Skeletal muscle cell (primary cell): ENCODE results near the gene PSME1.
"Not testable (repeated sequence)": the region's sequence is repeated elsewhere in the genome, so short reads cannot be mapped to it uniquely, and the experiment has no call there.

Experiments used
- DNase-seq: peaks from one replicate; pipeline ENCODE4 v3.0.0-alpha.2; 2010; ENCODE audit warnings: low read depth
- H3K4me3 ChIP-seq: 2 replicates; pipeline ENCODE4 v1.5.1; 2011; ENCODE audit warnings: low read depth, mild to moderate bottlenecking, control low read depth, low read length, moderate library complexity

Gene PSME1

GRCh38 chr14:24102357-24103048 lies 33.5 kb upstream of the PSME1 start:
- DNase-seq: no peak
- H3K4me3 ChIP-seq: no peak overlapping the region

- DNase-seq: no peak
- no peak overlapping the region for H3K4me3 ChIP-seq
Observed at GRCh38 chr14:24103451-24103850, 32.5 kb upstream of the PSME1 start.

GRCh38 chr14:24105609-24106239 lies 30.3 kb upstream of the PSME1 start:
- DNase-seq, H3K4me3 ChIP-seq: not testable (repeated sequence)

GRCh38 chr14:24106672-24107271 lies 29.2 kb upstream of the PSME1 start:
- no peak for DNase-seq
- H3K4me3 ChIP-seq: no peak overlapping the region

- DNase-seq: no peak
- H3K4me3 ChIP-seq: no peak overlapping the region
Observed at GRCh38 chr14:24108336-24108874, 27.6 kb upstream of the PSME1 start.

- H3K4me3 ChIP-seq: no peak overlapping the region
- DNase-seq: no peak
Observed at GRCh38 chr14:24110060-24110459, 25.9 kb upstream of the PSME1 start.

GRCh38 chr14:24110523-24110922 lies 25.5 kb upstream of the PSME1 start:
- H3K4me3 ChIP-seq: no peak overlapping the region
- DNase-seq: no peak

GRCh38 chr14:24113379-24113800 lies 22.6 kb upstream of the PSME1 start:
- DNase-seq: no peak
- peak overlapping the region; percentile 82 for H3K4me3 ChIP-seq

- DNase-seq: peak; percentile 63
Observed at GRCh38 chr14:24113801-24114531, 22.0 kb upstream of the PSME1 start.

GRCh38 chr14:24114532-24115421 lies 21.2 kb upstream of the PSME1 start, which contains the start of the genes DCAF11 and NRL:
Gene DCAF11 (plus strand): TSS chr14:24114777. CDS start chr14:24115595, 818 bp downstream.
Gene NRL (minus strand): TSS chr14:24114949. CDS start chr14:24082848, 32,101 bp downstream.
- peak within 1 kb of the TSS; percentile 82 for H3K4me3 ChIP-seq
- DNase-seq: peak; percentile 99

More at GRCh38 chr14:24113801-24114531, 22.0 kb upstream of the PSME1 start:
- peak overlapping the region; percentile 82 for H3K4me3 ChIP-seq

GRCh38 chr14:24115422-24116127 lies 20.4 kb upstream of the PSME1 start:
- DNase-seq: no peak
- H3K4me3 ChIP-seq: peak overlapping the region; percentile 82

GRCh38 chr14:24116128-24116814 lies 19.7 kb upstream of the PSME1 start:
- DNase-seq: no peak
- H3K4me3 ChIP-seq: no peak overlapping the region

- no peak overlapping the region for H3K4me3 ChIP-seq
- no peak for DNase-seq
Observed at GRCh38 chr14:24117179-24117578, 18.8 kb upstream of the PSME1 start.

GRCh38 chr14:24119691-24120090 lies 16.3 kb upstream of the PSME1 start:
- no peak for DNase-seq
- H3K4me3 ChIP-seq: no peak overlapping the region

GRCh38 chr14:24121210-24121609 lies 14.8 kb upstream of the PSME1 start:
- H3K4me3 ChIP-seq: no peak overlapping the region
- no peak for DNase-seq

GRCh38 chr14:24122416-24122815 lies 13.6 kb upstream of the PSME1 start:
- DNase-seq: no peak

GRCh38 chr14:24122898-24123297 lies 13.1 kb upstream of the PSME1 start:
- H3K4me3 ChIP-seq: no peak overlapping the region
- DNase-seq: no peak

More at GRCh38 chr14:24122416-24122815, 13.6 kb upstream of the PSME1 start:
- H3K4me3 ChIP-seq: no peak overlapping the region
